Smooth muscle cell (in vitro differentiated cells): ENCODE measurements around the gene DRICH1. TPM values are rescaled to one million over a fixed set of nuclear protein-coding genes. Genes with fewer than 3 reads are reported as not detected.
"Not testable (repeated sequence)": the region's sequence is repeated elsewhere in the genome, so short reads cannot be mapped to it uniquely, and the experiment has no call there.

Experiments
- DNase-seq: peaks from one replicate; lab custom pipeline; 2025; ENCODE audit not compliant: unreplicated experiment; lab: John Stamatoyannopoulos, UW
- H2AFZ ChIP-seq: fragments of 200-600 bp; sonication (generic); 2 replicates; pipeline ENCODE4 v1.6.0; 2016; ENCODE audit warnings: antibody characterized with exemption, low read depth, mild to moderate bottlenecking
- H3F3A ChIP-seq: fragments of 200-600 bp; sonication (generic); 2 replicates; pipeline ENCODE4 v1.6.0; 2017; ENCODE audit warnings: antibody characterized with exemption, low read depth
- H3K27ac ChIP-seq: fragments of 200-600 bp; sonication (generic); 2 replicates; pipeline ENCODE4 v1.5.1; 2016; ENCODE audit warnings: low read depth, mild to moderate bottlenecking
- H3K27me3 ChIP-seq: fragments of 200-600 bp; sonication (generic); 2 replicates; pipeline ENCODE4 v1.6.1; 2016; ENCODE audit warnings: low read depth, mild to moderate bottlenecking
- H3K36me3 ChIP-seq: fragments of 200-600 bp; sonication (generic); 2 replicates; pipeline ENCODE4 v1.5.1; 2016; ENCODE audit warnings: low read depth
- H3K4me1 ChIP-seq: fragments of 200-600 bp; sonication (generic); 2 replicates; pipeline ENCODE4 v1.5.1; 2016; ENCODE audit warnings: low read depth
- H3K4me2 ChIP-seq: fragments of 200-600 bp; sonication (generic); 2 replicates; pipeline ENCODE4 v1.6.0; 2016; ENCODE audit warnings: mild to moderate bottlenecking
- H3K4me3 ChIP-seq: fragments of 200-600 bp; sonication (generic); 2 replicates; pipeline ENCODE4 v1.5.1; 2016; ENCODE audit warnings: mild to moderate bottlenecking
- H3K79me2 ChIP-seq: fragments of 200-600 bp; sonication (generic); 2 replicates; pipeline ENCODE4 v1.6.0; 2016; ENCODE audit warnings: low read depth, mild to moderate bottlenecking
- H3K9ac ChIP-seq: fragments of 200-600 bp; sonication (generic); 2 replicates; pipeline ENCODE4 v1.6.0; 2016; ENCODE audit warnings: low read depth
- H3K9me3 ChIP-seq: fragments of 200-600 bp; sonication (generic); replicated peaks from 2 replicates; pipeline ENCODE4 v1.5.1; 2016; ENCODE audit warnings: low read depth
- H4K20me1 ChIP-seq: fragments of 200-600 bp; sonication (generic); 2 replicates; pipeline ENCODE4 v1.6.0; 2016; ENCODE audit warnings: low read depth
- WGBS: methylation state at CpG from one replicate; pipeline ENCODE4 v1.1.7; 2016; ENCODE audit warnings: low lambda C conversion rate; 5-methylcytosine and 5-hydroxymethylcytosine counted together
- polyA plus RNA-seq: library from polyadenylated mRNA; unstranded; fragments of >200 nt; fragmentation: Nextera tagmentation; extraction: Ambion mirVana; gene quantifications from 2 replicates; pipeline ENCODE4 v1.2.1, GENCODE V29; 2016
- small RNA-seq: library from RNA; depleted of rRNA; stranded (forward); fragments of <200 nt; gene quantifications from one replicate; pipeline ENCODE3, GENCODE V24; 2014
- total RNA-seq: library from RNA; depleted of rRNA; stranded (reverse); fragments of >200 nt; gene quantifications from 2 replicates; pipeline ENCODE4 v1.2.3, GENCODE V29; 2014
- TF ChIP-seq, protein P1 (sequence below): fragments of 200-600 bp; sonication (generic); IDR thresholded peaks from 2 replicates; pipeline ENCODE4 v1.5.1; 2017; ENCODE audit warnings: borderline replicate concordance, mild to moderate bottlenecking, antibody characterized with exemption; ENCODE audit not compliant: insufficient read depth, poor library complexity, severe bottlenecking

Gene DRICH1
- total and polyA plus RNA-seq, 2 experiments from 2014 or later, result not detected

- DNase-seq, result no peak
- no peak overlapping the region for H3K27ac ChIP-seq
- H3F3A ChIP-seq, result no peaks in the 10 kb centered on the region
- H3K36me3 ChIP-seq, result no peaks in the 10 kb centered on the region
- no peak overlapping the region for H3K4me3 ChIP-seq
- TF ChIP-seq, protein P1, sequence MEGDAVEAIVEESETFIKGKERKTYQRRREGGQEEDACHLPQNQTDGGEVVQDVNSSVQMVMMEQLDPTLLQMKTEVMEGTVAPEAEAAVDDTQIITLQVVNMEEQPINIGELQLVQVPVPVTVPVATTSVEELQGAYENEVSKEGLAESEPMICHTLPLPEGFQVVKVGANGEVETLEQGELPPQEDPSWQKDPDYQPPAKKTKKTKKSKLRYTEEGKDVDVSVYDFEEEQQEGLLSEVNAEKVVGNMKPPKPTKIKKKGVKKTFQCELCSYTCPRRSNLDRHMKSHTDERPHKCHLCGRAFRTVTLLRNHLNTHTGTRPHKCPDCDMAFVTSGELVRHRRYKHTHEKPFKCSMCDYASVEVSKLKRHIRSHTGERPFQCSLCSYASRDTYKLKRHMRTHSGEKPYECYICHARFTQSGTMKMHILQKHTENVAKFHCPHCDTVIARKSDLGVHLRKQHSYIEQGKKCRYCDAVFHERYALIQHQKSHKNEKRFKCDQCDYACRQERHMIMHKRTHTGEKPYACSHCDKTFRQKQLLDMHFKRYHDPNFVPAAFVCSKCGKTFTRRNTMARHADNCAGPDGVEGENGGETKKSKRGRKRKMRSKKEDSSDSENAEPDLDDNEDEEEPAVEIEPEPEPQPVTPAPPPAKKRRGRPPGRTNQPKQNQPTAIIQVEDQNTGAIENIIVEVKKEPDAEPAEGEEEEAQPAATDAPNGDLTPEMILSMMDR, result no peak
- H3K4me2 ChIP-seq, result no peak overlapping the region
- H2AFZ ChIP-seq, result no peak overlapping the region
- H3K4me1 ChIP-seq, result no peaks in the 10 kb centered on the region
- peaks cover 17% of the 10 kb centered on the region for H3K27me3 ChIP-seq
- no peaks in the 10 kb centered on the region for H4K20me1 ChIP-seq
- no peak overlapping the region for H3K9ac ChIP-seq
- H3K9me3 ChIP-seq, result no peaks in the 10 kb centered on the region
- 94% methylated on average over 9 of the region's 9 CpGs for WGBS
- no peaks in the 10 kb centered on the region for H3K79me2 ChIP-seq
Measured at GRCh38 chr22:23563111-23563510, 69.0 kb downstream of the DRICH1 start.

DNA sequence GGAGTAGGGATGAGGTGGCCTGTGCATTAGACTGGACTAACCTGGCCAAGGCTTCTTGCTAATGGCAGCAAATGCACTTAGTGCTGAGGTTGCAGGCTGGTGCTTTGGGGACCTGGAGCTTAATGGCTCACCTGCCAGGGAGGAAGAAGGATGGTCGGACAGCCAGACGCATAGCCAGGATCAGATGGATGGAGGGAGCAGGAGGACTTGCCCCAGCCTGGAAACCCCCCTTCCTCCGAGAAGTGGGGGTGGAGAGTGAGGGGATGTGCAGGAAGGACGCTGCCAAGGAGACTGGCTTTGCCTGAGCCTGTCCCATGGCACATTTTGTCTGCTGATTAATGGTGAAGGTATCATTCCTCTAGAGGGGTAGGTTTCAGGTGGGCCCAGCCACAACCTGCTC lies 69.9 kb downstream of the DRICH1 start:
- no peak overlapping the region for H3K4me3 ChIP-seq
- no peaks in the 10 kb centered on the region for H3K9me3 ChIP-seq
- peaks cover 17% of the 10 kb centered on the region for H3K27me3 ChIP-seq
- H3K79me2 ChIP-seq, result no peaks in the 10 kb centered on the region
- no peak overlapping the region for H3K9ac ChIP-seq
- WGBS, result 93% methylated on average over 4 of the region's 4 CpGs
- DNase-seq, result no peak
- no peaks in the 10 kb centered on the region for H3F3A ChIP-seq
- no peaks in the 10 kb centered on the region for H3K36me3 ChIP-seq
- no peak overlapping the region for H3K4me2 ChIP-seq
- no peaks in the 10 kb centered on the region for H4K20me1 ChIP-seq
- no peak overlapping the region for H3K27ac ChIP-seq
- TF ChIP-seq, protein P1, result no peak
- H3K4me1 ChIP-seq, result no peaks in the 10 kb centered on the region
- H2AFZ ChIP-seq, result no peak overlapping the region

DNA sequence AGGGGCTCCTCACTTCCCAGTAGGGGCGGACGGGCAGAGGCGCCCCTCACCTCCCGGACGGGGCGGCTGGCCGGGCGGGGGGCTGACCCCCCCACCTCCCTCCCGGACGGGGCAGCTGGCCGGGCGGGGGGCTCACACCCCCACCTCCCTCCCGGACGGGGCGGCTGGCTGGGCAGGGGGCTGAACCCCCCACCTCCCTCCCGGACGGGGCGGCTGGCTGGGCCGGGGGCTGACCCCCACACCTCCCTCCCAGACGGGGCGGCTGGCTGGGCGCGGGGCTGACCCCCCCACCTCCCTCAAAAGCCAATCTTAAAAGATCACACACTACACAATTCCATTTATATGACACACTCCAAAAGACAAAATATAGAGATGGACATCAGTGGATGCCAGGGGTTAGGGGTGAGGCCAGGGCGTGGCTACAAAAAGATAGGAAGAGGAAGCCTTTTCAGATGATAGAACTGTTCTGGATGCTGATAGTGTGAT lies 71.1 kb downstream of the DRICH1 start:
- H2AFZ ChIP-seq, H3K9ac ChIP-seq, H3K4me1 ChIP-seq, H3K79me2 ChIP-seq, H3K4me3 ChIP-seq, H3K9me3 ChIP-seq, H4K20me1 ChIP-seq, H3K27ac ChIP-seq, DNase-seq, H3K36me3 ChIP-seq, H3F3A ChIP-seq, H3K4me2 ChIP-seq: not testable (repeated sequence)
- peaks cover 19% of the 10 kb centered on the region for H3K27me3 ChIP-seq
- WGBS, result 89% methylated on average over 1 of the region's 24 CpGs

DNA sequence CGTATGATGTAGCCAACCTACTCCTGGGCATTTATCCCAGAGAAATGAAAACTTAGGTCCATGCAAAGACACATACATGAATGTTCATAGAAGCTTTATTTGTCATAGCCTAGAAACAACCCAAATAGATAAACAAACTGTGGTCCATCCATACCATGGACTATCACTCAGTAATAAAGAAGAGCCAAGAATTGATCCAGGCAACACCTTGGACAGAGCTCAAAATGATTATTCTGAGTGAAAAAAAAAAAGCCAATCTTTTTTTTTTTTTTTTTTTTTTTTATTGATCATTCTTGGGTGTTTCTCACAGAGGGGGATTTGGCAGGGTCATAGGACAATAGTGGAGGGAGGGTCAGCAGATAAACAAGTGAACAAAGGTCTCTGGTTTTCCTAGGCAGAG lies 71.9 kb downstream of the DRICH1 start:
- H3K9ac ChIP-seq, H3K27ac ChIP-seq, H3F3A ChIP-seq, H3K36me3 ChIP-seq, H3K4me2 ChIP-seq, H4K20me1 ChIP-seq, H3K4me1 ChIP-seq, H2AFZ ChIP-seq, H3K4me3 ChIP-seq, H3K79me2 ChIP-seq, H3K9me3 ChIP-seq, DNase-seq: not testable (repeated sequence)
- 91% methylated on average over 1 of the region's 1 CpG for WGBS
- peaks cover 15% of the 10 kb centered on the region for H3K27me3 ChIP-seq

Small RNAs within 50 kb of the gene (small RNA-seq; reads per million reads assigned to genes)
- gene AP000346.3, result 0.13 reads per million

Other genes with a start within 250 kb of the DRICH1 start
- gene IGLL1, start 52.0 kb downstream of the DRICH1 start, total RNA-seq, result not detected in 2 replicates
- not detected in 2 replicates for gene IGLL1, start 52.0 kb downstream of the DRICH1 start, polyA plus RNA-seq
- gene RGL4, start 58.7 kb upstream of the DRICH1 start, total RNA-seq, result not detected in 2 replicates
- 0.23 and 0.43 TPM in 2 replicates for gene RGL4, start 58.7 kb upstream of the DRICH1 start, polyA plus RNA-seq
- 6.9 and 7.5 TPM in 2 replicates for gene ZNF70, start 118.8 kb upstream of the DRICH1 start, total RNA-seq
- 2.1 and 2.4 TPM in 2 replicates for gene ZNF70, start 118.8 kb upstream of the DRICH1 start, polyA plus RNA-seq
- gene VPREB3, start 122.1 kb upstream of the DRICH1 start, total RNA-seq, result not detected in 2 replicates
- gene VPREB3, start 122.1 kb upstream of the DRICH1 start, polyA plus RNA-seq, result 0.66 TPM in 1 of 2 replicates, not detected in the other
- gene C22orf15, start 130.7 kb upstream of the DRICH1 start, total RNA-seq, result not detected in 2 replicates
- 0.57 and 1.5 TPM in 2 replicates for gene C22orf15, start 130.7 kb upstream of the DRICH1 start, polyA plus RNA-seq
- 4.9 and 6.0 TPM in 2 replicates for gene CHCHD10, start 135.7 kb upstream of the DRICH1 start, total RNA-seq
- gene CHCHD10, start 135.7 kb upstream of the DRICH1 start, polyA plus RNA-seq, result 53.1 and 57.6 TPM in 2 replicates
- 10.9 and 17.4 TPM in 2 replicates for gene MMP11, start 140.5 kb upstream of the DRICH1 start, total RNA-seq
- 25.1 and 30.6 TPM in 2 replicates for gene MMP11, start 140.5 kb upstream of the DRICH1 start, polyA plus RNA-seq
- gene SMARCB1, start 154.6 kb upstream of the DRICH1 start, total RNA-seq, result 65.8 and 93.4 TPM in 2 replicates
- gene SMARCB1, start 154.6 kb upstream of the DRICH1 start, polyA plus RNA-seq, result 93.8 and 124 TPM in 2 replicates
- 0.40 and 0.63 TPM in 2 replicates for gene DERL3, start 206.7 kb upstream of the DRICH1 start, total RNA-seq
- 2.0 and 4.2 TPM in 2 replicates for gene DERL3, start 206.7 kb upstream of the DRICH1 start, polyA plus RNA-seq
- gene SLC2A11, start 225.6 kb upstream of the DRICH1 start, total RNA-seq, result 1.5 and 9.5 TPM in 2 replicates
- gene SLC2A11, start 225.6 kb upstream of the DRICH1 start, polyA plus RNA-seq, result 3.5 and 6.3 TPM in 2 replicates